ENCODE results near the gene ABTB2. TPM values are rescaled to one million over a fixed set of nuclear protein-coding genes. Genes with fewer than 3 reads are reported as not detected.

Gene ABTB2
- total and polyA plus RNA-seq, 9 of the 15 experiments (the other 6 are each of a cell fraction or from before 2014, with no cell fraction given) = 0.03 to 0.18 (median 0.12) TPM; not detected in 2

- Histone ChIP-seq H3K9ac (ENCODE audit: insufficient read depth in 1 of 2, low read depth in 2 of 2, low read length in 2 of 2) (no peak overlapping the region), H3K79me2 (ENCODE audit: control insufficient read depth, insufficient read depth, low read length) (no peaks in the 10 kb centered on the region), H3K27ac (ENCODE audit: extremely low read depth, low read depth, low read length) (no peak overlapping the region), H3K9me1 (ENCODE audit: control insufficient read depth, insufficient read depth, low read length) (no peaks in the 10 kb centered on the region), H3K9me3 (replicated peaks; ENCODE audit: control insufficient read depth, insufficient read depth, low read depth, low read length) (no peaks in the 10 kb centered on the region), H4K20me1 (replicated peaks; ENCODE audit: control insufficient read depth, insufficient read depth, low read length) (peaks cover 3% of the 10 kb centered on the region; the same call in 1 of the 2 replicates), H3K4me2 (ENCODE audit: insufficient read depth, low read length) (no peak overlapping the region), H3K4me1 (replicated peaks in 1 of 2; ENCODE audit: control insufficient read depth in 2 of 2, insufficient read depth in 2 of 2, low read length in 2 of 2) (no peaks in the 10 kb centered on the region), H3K36me3 (ENCODE audit: control insufficient read depth, insufficient read depth, low read length) (no peaks in the 10 kb centered on the region), H3K27me3 (ENCODE audit: control insufficient read depth in 2 of 2, insufficient read depth in 2 of 2, low read length in 2 of 2) (peaks cover 34 to 67% of the 10 kb centered on the region in 2 experiments; a peak in 4 of 5 replicates), H3K4me3 (no peak overlapping the region), H2AFZ (ENCODE audit: low read depth, low read length) (no peak overlapping the region)
- no TSS peak for BruUV-seq (replicated peaks)
- 4% methylated on average over 7 of the region's 8 CpGs for WGBS (ENCODE audit: insufficient coverage, low coverage, missing lambda C conversion rate)
- in situ Hi-C loops (cut with MboI) (no loop called here), intact Hi-C loops (cut with micrococcal nuclease) (no loop called here)
- ATAC-seq (no peak), FAIRE-seq (no peak), DNase-seq (ENCODE audit: extremely low read depth in 1 of 4, low spot score in 3 of 4) (no peak)
- POLR2A ChIA-PET = interaction anchor here (0.8 to 1.6 kb wide), 3 partner anchors 10 to 100 kb away, joined by 3 to 6 read pairs (median 4); no protein-coding TSS in a partner anchor
- CTCF ChIA-PET (ENCODE audit: low intra/inter-chr PET ratio) = no interaction called here
- TF ChIP-seq NFXL1 (CRISPR knock-in tag; IDR thresholded peaks at IDR 0.05) = no peak
- no peak for TF ChIP-seq MGA (IDR thresholded peaks at IDR 0.05)
- TF ChIP-seq DNMT1 (IDR thresholded peaks at IDR 0.05) = no peak
- no peak for TF ChIP-seq ZBTB17 (CRISPR knock-in tag; IDR thresholded peaks at IDR 0.05)
- no peak for TF ChIP-seq ZNF212 (CRISPR knock-in tag; IDR thresholded peaks at IDR 0.05)
- TF ChIP-seq ZNF121 (CRISPR knock-in tag; conservative IDR thresholded peaks at IDR 0.05) = no peak
- TF ChIP-seq CHAMP1 (IDR thresholded peaks at IDR 0.05) = no peak
- TF ChIP-seq ZNF511 (CRISPR knock-in tag; IDR thresholded peaks at IDR 0.05) = no peak
Measured at GRCh38 chr11:34181856-34182405, 175.9 kb downstream of the ABTB2 start.

Measured in K562 (cell line).